GM19468 (cell line): ENCODE measurements around the gene CNIH2.

Source experiments
- ATAC-seq: cut with Tn5 transposase; IDR thresholded peaks from one replicate; pipeline ENCODE4 v1.9.1; 2021; ENCODE audit warnings: mild to moderate bottlenecking, moderate library complexity, moderate number of reproducible peaks; ENCODE audit not compliant: unreplicated experiment; ENCODE audit errors: extremely low read depth

The CNIH2 gene

DNA sequence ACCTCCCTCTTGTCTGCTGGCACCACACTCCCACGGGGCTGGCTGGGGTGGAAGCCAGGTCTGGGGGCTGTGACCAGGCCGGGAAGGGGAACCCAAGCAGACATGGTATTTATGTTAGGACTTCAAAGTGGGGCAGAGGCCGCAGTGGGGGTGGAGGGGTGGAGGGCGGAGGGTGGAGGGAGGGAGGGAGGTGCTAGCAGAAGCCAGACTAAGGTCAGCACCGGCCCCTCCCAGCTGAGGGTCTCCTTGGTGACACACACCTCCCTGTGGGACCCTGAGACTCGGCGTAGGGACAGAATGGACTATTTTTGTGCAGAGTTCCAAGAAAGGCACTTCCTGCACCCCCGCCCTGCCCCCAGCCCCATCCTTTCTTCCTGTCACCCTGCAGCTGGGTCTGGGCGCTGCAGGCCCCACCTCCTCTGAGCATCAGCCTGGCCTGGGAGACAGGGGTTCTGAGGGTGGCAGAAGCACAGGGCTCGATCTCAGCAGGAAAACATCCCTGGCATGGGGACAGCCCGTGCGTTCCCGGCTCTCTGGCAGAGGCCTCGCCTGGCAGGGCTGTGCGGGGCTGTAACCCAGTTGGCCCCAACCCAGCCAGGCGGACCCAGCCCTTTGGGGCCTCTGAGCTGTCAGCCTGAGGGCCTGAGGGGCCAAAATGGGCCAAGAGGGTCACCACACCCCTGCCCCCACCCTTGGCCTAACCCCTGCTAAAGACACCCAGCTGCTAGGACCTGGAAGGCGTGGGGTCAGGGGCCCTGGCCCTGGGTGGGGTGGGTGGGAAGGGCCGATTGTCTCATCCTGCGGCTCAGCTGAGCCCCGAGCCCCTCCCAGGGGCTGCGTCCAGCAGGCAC is 48.5 kb downstream of the CNIH2 start:
- no peak for ATAC-seq

DNA sequence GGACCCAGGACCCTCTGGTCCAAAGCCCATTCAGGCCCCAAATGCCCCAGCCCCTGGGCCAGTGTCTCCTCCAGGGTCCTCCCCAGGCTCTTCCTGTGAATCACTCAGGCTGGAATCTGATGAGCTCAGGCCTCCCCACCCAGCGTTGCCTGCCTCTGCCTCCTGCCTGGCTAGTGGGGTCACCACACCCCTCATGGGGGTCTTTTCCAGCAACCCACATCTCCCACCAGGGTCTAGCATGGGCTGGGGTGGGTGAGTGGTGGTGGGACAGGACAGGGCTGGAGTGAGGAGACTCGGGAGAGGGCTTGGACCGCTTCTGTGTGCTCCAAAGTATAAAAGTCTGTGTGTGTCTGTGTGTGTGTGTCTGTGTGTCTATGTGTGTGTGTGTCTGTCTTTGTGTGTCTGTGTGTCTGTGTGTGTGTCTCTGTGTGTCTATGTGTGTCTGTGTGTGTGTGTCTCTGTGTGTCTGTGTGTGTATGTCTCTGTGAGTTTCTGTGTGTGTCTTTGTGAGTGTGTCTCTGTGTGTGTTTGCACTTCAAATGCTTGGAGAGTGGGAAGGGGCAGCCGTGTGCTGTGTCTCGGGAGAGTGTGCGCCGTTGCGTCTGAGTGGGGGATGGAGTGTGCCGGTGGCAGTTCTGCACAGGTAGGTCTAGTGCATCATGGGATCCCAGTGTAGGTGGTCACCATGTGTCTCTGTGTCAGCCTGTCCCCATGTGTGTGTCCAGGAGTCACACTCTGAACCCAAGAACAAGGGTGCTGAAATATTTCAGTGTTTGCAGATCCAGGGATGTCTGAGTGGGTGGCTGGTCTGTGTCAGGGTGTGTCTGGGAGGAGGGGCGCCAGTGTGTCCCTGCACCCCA is 49.4 kb downstream of the CNIH2 start:
- no peak for ATAC-seq

DNA sequence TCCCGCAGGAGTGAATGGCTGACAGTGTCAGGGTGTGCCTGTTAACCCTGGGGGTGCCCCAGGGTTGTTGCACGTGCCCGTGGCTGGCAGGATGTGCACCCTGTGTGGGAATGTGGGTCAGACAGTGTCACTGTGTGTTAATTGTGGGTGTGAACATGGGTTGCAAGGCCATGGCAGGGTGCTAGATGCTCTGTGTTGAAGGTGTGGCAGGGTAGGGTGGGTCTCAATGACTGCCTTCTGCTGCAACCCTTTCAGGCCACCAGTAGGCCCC is 50.0 kb downstream of the CNIH2 start:
- ATAC-seq: no peak

DNA sequence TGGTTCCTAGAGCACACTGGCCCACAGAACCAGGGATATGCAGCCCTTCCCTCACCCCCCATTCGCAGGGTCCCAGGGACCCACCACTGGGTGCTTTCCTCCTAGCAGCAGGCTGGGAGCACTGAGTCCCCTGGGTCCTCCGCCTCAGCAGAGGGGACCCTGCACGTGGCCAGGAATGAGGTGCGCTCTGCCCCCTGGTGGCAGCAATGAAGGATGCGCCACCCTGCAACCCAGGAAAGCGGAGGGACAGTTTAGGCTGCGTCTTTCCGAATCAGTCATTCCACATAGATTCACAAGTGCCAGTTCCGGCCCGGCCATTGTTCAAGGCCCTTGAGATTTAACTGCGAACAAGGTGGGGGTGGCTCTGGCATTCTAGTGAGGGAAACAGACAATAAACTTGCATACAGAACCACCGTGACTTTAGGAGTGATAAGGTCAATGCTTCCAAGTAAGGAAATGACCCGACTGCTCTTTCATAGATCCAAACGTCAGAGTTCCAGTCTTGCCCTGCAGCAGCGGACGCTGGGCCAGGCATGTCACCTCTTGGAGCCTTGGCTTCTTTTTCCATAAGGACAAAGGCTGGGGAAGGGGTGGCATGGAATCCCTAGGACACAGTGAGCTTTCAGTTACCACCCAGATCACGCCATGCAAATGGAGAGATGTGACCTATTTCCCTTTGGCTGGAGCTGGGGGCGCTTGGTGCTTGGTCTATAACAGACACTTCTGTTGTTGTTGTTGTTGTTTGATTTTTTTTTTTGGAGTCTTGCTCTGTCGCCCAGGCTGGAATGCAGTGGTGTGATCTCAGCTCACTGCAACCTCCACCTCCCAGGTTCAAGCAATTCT is 50.5 kb downstream of the CNIH2 start:
- no peak for ATAC-seq

DNA sequence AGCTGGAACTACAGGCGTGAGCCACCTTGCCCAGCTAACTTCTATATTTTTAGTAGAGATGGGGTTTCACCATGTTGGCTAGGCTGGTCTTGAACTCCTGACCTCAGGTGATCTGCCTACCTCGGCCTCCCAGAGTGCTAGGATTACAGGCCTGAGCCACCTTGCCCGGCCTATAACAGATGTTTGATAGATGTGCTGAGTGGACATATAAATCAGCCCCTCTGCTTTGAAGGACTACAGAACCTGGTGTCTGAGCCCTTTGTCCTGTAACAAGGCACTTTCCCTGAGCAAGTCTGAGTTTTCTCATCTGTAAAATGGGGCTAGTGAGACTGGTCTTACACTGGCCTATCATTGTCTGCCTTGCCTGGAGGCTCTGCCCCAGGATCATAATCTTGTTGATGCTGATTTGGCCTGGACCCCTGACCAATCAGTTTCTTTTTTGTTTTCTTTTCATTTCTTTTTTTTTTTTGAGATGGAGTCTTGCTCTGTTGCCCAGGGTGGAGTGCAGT is 51.2 kb downstream of the CNIH2 start:
- ATAC-seq: no peak

DNA sequence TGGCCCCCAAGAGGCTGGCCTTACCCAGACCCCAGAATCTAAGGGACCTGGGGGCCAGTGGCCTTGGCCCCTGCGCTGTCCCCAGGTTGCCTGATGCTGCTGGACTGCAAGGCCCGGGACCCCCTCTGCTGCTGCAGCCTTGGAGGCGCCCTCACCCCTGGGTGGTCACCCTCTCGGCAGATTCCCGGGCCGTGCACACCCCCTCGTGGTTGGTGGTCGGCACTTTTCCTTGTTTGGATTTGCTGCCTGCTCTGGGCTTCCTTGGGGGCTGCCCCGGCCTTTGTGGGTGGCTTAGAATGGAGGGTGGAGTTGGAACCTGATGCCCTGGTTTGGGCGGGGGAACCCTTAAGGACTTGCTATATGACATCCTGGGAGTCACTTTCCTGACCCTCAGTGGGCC is 53.0 kb downstream of the CNIH2 start:
- ATAC-seq: no peak

DNA sequence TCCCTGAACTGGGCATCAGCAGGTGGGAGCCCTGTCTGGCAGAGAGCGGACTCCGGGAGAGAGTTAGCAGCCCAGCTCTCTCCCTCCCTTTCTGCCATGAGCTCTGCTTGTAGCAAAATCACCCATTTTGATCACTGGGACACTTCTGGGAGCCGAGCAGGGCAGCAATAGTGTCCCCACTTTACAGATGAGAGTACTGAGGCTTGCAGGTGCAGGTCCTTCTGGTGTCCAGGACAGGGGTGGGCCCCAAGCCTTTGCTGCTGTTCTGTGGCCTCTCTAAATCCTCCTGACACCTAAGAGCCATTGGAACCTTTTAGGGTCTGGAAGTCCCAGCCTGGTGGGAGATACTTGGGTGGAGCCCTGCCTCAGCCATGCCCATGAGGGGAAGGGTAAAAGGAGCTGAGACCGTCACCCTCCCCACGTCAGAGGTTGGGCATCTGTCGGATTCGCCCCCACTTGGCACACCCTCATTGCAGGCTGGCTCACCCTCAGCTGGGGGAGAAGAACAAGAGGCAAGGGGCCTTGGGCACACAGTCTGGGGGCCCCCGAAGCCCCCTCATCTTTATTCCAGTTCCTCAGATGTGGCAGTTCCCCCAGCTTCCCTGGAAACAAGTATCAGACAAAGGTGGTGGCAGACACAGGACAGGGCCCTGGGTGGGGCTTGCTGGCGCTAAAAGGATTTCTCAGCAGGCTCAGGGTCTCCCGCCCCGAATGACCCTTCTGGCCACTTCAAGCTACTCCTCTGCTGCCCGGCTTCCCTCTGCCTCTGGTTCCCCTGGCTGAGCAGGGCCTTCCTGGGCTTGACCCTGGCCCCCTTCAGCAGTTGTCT is 53.8 kb downstream of the CNIH2 start:
- ATAC-seq: no peak

DNA sequence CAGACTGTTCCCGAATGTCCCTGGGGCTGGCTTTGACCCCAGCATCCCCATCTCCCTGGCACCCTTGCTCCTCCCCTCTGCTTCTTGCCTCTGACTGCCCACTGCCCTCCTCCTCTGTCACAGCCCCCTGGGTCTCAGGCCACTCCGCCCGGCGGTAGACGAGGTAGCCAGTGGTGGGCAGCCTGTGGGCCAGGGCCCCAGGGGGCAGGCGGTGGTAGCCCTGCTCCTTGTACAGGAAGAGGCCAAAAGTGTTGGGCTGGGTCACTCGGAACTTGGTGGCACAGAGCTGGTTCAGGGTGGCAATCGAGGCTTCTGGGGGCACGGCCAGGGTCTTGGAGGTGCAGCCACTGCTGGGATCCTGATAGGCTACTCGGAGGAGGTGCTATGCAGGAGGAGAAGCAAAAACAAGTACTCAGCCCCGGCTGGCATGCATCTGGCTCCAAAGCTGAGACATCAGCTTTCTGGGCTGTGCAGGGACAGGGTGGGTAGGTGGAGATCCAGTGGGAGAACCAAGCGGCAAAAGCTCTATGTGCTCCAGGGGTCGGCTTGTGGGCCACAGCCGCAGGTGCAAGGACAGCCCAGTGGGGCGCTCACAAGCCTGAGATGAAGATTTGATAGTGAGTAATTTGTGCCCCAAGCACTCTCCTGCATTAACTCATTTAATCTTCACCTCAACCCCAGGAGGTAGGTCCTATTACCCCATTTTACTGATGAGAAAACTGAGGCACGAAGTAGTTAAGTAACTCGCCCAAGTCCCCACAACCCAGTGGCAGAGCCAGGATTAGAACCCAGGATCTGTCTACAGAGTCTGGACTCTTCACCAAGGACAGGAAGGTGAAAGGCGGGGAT is 54.6 kb downstream of the CNIH2 start:
- no peak for ATAC-seq

DNA sequence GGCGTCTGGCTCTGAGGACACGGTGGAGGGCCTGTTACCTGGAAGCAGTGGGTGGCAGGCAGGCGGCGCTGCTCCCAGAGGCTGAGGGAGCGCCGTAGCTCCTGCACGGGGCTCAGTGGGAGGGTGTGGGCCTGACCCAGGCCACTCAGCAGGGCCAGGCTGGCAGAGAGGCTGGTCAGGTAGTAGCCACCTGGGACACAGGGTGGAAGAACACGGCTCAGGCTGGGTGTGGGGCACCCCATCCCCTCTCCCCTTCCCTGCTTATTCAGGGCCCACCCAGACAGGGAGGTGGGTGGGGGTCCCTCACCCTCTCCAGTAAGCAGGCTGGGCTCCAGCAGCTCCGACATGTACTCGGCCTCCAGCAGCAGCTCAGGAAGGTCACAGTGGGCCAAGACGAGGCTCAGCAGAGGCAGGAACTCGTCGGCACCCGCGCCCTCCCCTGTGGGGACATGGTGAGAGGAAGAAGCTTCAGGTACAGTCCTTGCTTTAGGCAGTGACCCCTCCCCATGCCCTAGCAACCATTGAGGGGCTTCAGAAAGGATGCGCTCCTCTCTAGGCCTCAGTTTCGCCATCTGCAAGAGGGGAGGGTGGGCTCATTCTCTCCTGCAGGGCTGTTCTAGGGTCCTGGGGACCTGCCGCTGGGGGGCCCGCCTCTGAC is 55.4 kb downstream of the CNIH2 start:
- ATAC-seq: no peak
